HG03095 (cell line): ENCODE measurements around the gene ZBED4.

Experiments used
- ATAC-seq: cut with Tn5 transposase; IDR thresholded peaks from one replicate; pipeline ENCODE4 v1.9.1; 2021; ENCODE audit warnings: moderate library complexity; ENCODE audit not compliant: unreplicated experiment

Gene ZBED4

DNA sequence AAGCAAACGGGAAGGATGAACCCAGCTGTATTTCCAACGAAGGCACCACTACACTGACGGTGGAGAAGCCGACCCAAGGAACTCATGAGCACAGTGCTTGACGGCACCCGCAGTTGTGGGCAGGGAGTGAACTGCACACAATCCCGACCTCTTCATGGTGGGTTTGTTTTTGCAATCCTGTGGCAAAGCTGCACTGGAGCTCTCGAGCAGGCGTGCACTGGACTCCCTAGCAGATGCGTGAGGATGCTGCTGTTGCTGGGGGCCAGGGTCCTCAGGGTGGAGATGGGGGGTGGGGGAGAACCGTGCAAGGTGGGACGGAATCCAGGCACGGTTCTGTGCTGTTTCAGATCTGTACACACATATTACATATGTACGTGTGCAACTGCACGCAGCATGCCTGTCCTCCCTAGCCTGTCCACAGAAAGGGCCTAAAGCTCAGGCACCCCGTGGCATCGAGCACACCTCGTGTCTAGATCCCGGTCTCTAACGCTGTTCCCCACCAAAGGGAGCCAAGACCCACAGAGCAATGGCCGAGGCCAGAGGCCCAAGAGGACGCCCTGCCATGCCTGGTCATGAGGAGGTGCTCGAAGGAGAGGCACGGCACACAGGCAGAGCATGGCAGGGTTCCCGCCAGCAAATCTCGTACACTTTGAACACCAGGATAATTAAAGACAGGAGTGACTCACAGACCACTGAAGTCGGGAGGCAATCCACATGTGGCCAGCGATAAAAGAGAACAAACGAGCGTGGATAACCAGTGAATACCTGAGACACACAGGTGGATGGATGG, 47.0 kb downstream of the ZBED4 start:
- ATAC-seq = no peak

DNA sequence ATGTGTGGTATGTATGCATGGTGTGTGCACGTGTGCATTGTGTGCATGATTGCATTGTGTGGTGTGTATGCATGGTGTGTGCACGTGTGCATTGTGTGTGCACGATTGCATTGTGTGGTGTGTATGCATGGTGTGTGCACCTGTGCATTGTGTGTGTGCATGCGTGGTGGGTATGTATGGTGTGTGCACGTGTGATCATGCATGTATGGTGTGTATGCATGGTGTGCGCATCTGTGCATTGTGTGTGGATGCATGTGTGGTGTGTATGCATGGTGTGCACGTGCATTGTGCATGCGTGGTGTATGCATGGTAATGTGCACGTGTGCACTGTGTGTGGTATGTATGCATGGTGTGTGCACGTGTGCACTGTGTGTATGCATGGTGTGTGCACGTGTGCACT, 47.8 kb downstream of the ZBED4 start:
- no peak for ATAC-seq

DNA sequence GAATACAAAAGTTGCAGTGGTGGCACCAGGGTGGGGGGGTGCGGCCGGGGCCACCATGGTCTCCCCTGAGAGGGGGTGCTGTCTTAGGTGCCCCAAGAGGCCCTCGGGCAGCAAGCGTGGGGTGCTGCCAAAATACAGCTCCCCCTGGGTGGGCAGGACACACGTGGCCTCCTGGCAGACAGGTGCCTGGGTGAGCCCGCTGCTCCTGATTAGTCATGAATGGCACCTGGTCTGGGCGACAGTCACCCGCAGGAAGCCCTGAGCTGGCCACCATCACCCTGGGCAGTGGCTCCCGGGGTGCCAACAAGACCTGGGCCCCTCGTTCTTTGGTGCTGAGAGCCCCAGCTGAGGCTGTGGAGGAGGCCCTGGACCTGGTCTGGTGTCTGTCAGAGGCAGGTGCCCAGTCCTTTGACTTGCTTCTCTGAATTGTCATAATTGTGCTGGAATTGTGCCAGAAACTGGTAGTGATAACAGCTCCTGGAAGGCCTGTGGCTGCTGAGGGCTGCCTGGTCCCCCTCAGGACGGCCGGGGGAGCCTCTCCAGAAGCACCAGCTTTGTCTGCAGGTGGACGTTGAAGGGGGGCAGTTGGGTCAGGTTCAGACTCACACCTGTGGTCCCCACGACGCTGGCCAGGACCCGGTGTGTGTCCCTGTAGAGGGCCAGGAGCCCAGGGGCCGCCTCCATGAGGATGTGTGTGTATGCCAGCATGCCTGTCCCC, 49.8 kb downstream of the ZBED4 start:
- no peak for ATAC-seq

DNA sequence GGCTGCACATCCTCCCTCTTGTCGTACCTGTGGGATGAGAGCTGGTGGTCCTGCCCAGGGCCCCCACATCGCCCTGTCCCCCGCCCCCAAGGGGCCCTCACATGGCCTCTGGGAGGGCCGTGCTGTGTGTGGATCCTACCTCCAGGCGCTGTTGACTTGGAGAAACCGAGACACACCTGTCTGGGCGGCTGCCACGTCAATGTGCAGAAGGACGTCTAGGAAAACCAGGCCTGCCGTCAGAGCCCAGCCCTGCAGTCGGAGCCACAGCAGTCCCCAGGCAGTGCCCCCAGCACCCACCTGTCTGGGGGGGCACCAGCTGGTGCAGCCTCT, 50.4 kb downstream of the ZBED4 start:
- ATAC-seq = no peak

DNA sequence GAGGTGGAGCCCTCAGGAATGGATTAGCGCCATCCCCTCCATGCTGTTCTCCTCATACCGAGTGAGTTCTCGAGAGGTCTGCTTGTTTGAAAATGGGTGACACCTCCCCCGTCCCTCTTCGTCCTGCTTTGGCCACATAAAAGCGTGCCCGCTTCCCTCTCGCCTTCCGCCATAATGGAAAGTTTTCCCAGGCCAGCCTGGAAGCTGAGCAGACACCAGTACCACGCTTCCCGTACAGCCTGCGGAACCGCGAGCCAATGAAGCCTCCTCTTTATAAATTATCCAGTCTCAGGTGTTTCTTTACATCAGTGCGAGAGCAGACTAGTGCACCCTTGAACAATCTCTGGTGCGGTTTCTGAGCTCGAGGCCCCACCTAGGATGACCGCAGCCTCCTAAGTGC, 51.8 kb downstream of the ZBED4 start:
- ATAC-seq = no peak

DNA sequence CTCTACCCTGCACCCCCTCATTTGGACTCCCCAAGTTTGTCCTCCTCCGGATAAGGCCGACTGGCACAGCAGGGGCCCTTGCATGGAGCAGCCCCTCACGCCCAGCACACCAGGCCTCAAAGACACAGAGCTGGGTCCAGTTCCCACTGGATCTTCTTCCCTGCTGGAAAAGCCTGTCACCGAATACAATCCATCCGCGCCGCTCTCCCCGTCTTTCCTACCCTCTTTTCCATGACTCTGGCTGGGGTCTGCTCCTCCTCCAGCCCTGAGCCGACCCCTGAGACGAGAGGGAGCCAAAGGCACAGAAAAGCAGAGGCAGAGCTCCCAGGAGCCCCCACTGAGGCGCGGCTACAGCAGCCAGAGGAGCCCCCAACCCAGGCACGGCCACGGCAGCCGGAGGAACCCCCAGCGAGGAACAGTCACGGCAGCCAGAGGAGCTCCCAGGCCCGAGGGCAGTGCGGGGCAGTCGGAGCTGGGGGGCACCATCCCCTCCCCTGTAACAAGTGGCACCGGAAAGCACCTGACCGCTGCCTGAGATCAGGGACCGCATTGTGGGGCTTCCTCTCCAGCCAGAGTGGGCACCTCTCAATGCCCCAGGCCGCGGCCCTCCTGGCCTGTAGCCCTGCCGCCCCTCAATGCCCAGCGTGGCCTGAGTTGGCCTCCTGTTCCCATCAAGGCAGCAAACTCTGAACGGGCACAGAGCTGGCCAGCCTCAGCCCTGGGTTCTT, 52.6 kb downstream of the ZBED4 start:
- ATAC-seq = no peak

DNA sequence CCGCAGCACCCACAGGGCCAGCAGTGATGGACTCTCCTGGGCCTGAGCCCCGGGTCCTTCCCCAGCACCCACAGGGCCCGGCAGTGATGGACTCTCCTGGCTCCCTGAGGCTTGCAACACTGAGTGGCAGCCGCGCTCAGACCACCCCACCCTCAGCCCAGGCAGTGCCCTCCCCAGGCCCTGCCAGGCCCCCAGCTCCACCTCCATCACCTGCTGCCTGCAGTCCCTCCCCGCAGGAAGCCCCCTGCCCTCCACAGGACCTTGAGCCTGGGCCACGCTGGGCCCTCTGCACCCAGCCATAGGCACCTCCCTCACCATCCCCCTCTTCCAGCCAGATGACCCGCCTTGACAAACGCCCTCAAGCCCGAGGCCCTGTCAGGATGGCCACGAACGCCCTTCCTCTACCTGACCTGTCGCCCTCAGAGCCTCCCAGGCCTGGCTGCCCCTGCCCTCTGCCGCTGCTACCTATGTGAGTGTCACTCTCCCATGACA, 53.2 kb downstream of the ZBED4 start:
- no peak for ATAC-seq

DNA sequence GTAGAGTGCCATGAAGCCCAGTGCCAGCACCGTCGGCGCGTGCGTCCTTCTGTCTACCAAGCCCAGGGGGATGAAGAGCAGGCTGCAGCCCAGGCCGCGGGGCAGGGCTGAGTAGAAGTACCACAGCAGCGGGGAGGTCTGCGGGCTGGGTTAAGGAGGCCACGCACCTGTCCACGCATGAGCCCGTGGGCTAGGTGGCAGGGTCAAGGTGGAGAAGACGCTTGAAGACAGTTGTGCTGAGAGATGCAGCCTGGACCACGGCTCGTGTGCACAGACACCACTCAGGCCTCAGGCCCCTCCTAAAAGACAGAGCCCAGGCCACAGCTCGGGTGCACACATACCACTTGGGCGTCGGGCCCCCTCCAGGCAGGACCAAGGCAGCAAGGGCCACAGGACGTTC, 54.2 kb downstream of the ZBED4 start:
- no peak for ATAC-seq

DNA sequence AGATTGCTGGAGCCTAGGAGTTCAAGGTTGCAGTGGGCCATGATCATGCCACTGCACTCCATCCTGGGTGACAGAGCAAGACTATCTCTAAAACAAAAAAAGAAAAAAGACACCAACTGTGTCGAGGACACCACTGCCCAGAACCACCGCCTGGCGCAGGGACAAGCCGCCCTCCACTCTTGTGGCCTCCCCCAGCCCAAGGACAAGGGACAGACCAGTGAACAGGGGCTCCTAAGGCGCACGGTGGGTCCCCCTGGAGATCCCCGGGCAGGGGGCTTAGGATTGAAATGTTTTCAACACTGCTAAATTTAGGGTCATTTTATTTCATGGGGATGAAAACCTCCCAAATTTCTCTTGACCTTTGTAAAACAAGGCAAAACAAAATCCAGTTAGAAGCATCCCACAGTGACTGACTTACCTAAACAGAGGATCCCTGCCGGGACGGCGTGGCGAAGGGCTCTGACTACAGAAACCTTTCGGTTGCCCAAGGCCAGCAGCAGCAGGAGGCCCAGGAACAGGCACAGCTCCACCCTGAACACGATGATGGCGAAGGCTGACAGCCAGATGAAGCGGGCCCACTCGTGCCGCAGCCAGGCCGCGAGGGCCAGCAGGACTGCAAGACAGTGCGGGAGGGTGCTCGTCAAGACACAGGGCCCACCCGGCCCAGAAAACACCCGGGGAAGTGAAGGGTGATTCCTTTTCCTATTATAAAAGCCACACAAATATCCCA, 56.0 kb downstream of the ZBED4 start:
- ATAC-seq = no peak

DNA sequence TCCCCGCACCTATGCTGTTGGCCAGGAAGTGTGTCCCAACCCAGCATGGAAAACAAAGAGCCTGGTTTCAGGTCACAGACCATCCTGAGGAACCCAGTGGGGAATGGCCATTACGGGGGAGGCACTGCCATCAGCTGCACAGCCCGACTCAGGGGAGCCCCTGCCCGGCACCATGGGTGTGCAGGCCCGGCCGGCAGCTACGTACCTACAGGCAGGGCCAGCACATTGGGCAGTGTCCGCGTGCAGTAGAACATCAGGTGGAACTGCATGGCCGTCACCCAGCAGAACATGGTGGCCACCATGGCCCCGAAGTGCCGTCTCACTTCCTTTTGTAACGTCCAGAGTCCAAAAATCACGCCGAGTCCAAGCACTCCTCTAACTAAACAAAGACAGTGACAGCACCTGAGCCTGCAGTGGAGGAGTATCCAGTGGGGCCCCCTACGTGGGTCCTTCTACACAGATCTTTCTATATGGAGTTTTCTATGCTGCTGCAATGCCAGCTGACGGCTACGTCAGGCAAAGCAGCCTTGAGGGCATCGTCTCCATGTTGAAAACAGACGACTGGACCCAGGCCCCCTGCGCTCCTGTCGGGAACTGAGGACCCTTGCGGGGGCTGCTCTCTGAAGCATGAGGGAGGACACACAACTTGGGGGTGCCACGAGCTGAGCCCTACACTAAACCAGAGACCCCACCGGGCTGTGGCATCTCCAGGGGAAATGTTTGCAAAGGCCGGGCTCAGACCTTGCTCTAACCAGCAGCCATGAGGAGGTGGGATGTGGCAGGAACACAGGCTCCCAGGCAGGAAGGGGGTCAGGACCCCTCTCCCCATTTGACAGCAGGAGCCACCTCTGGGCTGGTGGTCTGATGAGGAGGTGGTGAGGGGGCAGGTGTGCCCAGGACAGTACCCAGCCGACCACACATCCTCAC, 56.8 kb downstream of the ZBED4 start:
- ATAC-seq = no peak

DNA sequence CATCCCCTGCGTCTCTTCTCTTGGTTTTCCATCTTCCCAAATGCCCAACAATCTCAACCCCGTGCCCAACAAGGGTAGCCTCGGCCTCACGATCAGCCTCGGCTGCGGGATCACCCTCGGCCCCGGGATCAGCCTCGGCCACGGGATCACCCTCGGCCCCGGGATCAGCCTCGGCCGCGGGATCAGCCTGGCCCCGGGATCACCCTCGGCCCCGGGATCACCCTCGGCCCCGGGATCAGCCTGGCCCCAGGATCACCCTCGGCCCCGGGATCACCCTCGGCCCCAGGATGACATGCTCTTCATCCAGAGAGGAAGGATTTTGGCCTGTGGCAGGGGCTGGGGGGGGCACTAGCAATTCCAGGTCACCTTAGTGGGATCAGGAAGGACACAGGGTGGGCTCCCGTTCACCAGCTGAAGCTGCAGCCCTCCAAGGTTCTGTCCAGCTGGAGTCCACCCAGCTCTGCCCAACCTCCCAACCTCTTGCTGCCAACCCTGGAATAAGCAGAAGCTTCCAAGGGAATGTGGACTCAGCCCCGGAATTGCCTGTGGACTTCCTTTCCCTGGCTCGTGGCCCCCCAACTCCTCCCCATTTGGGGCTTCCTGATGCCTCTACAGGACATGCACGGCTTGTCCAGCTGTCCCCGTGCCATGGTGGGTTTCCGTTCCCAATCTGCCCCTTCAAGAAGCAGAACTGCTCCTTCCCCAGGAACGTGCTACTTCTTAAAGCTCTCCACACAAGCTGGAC, 58.4 kb downstream of the ZBED4 start:
- ATAC-seq = no peak

DNA sequence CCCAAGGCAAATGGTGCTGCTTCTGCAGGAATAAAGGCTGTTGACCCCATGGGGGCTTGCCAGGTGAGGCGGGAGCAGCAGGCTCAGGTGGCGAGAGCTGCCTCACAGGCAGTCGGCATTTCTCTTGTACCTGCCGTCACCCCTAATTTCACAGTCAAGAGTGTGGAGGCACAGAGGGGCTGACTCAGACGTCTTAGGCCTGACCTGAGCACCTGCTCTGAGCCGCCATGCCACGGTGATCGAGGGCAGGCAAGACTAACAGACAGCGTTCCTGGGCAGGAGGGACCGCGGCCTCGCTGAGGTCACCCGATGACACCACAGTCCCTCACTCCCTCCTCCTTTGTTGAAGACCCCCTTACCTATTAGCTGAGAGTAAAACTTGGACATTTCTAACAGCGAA, 59.4 kb downstream of the ZBED4 start:
- ATAC-seq = no peak

DNA sequence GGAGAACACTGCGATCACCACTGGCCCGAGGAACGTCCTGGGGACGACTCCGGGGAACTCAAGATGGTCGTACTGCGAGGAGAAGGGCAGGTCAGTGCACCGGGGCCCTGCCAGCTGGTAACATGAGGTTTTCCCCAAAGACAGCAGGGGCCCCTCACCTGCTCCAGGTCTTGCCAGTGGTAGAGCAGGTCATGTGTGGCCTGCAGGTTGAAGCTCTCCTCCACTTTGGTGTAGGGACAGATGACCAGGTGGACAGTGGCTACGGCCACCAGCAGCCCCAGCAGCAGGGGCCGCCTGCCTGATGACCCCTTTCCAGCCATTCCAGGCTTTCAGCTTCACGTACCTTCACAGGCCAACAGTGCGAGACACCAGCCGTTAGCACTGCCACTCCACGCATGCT, 59.8 kb downstream of the ZBED4 start:
- no peak for ATAC-seq

DNA sequence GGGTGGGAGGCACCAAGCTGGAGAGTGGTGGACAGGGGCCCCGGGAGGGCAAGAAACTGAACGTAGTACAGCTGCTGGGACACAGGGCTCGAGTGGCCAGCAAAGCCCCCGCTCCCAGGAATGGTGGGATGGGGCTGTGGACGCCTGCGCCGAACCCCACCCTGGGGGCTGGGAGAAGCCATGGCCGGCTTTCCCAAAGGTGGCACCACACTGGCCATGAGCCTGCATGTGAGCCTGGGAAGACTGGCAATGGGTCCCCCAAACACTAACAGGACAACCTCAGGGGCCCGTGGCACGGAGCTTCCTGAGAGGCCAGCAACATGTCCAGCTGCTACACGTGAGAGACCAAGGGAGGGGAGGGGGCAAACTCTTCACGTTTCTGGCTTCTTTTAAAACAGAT, 60.6 kb downstream of the ZBED4 start:
- ATAC-seq = no peak

DNA sequence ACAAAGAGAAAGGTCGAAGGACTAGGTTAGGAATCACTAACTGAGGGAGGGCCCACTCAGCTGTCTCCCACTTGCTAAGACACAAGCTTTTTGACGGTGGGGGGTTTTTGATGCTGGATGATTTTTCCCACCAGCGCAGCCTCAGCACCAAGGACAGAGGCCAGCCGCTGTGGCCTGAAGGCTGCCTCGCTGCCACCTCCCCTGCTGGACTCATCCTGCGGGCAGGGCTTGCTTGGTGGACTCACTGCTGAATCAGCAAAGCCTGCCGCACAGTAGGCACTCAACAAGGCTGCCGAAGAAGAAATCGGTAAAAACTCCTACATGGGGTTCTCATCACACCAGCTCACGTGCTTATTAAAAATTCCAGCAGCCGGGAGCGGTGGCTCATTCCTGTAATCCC, 62.0 kb downstream of the ZBED4 start:
- ATAC-seq = no peak

DNA sequence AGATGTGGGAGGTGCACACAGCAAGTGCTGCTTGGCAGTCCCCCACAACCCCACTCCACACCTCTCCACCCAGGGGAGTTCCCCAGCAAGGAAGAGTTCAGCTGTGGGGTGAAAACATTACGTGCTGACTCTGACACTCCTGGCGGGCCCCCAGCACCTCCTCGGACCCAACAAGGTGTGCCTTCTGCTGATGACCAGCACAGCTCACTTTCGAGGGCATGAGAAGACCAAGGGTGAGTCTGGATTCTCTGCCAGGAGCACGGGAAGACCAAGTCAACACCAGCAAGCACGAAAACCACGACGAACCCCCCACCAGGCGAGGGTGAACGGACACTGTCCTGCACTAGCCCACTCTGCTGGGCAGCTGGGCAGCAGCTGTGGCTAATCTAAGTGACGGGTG, 63.2 kb downstream of the ZBED4 start:
- ATAC-seq = no peak

DNA sequence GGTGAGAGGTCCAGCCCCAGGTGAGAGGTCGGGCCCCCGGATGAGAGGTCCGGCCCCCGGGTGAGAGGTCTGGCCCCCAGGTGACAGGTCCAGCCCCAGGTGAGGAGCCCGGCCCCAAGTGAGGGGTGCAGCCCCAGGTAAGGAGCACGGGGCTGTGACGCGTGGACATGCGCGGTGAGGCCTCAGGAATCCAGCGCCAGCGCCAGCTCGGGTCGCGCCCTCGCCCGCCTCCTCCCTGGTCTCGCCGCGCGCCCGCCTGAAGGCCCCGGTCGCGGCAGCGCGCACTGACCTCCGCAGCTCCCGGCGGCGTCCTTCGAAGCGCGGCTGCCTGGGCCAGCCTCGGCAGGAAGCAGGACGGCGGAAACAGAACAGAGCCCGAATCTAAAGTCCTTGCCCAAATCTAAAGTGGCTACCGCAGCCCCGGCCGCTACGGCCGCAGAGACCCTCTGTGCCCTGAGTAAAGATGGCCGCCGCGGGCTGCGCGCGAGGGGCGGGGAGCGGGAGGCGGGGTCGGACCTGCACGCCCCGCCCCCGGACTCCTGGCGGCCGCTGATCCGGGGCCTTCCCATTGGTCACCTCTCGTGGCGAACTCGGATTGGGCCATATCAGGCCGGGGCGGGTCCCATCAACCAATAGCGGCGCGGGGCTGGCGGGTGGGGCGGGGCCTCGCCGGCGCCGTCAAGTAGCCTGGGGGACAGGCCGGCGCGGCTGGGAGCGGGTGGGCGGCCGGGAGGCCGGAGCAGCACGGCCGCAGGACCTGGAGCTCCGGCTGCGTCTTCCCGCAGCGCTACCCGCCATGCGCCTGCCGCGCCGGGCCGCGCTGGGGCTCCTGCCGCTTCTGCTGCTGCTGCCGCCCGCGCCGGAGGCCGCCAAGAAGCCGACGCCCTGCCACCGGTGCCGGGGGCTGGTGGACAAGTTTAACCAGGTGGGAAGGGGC, 64.6 kb downstream of the ZBED4 start, which contains the start of the genes ALG12 and CRELD2:
Gene ALG12 (minus strand): TSS at position 465 of the 937 bp plus-strand sequence. CDS start 4,673 bp downstream, outside the sequence.
Gene CRELD2 (plus strand): TSS at position 661 of the 937 bp plus-strand sequence. CDS start 136 bp downstream, at position 797.
- peak; percentile 85 for ATAC-seq
